Measurements from ENCODE around the gene SRPX.

GRCh38 chrX:38236901-38237615 lies 16.4 kb upstream of the SRPX start:
- TF ChIP-seq CTCF (IDR thresholded peaks at IDR 0.05) = no peak
- no peak for TF ChIP-seq ZFX (IDR thresholded peaks at IDR 0.05; ENCODE audit: borderline replicate concordance)
